M059J (cell line): Measurements from ENCODE around the gene LGALS1. TPM values are rescaled to one million over a fixed set of nuclear protein-coding genes. Genes with fewer than 3 reads are reported as not detected.

Source experiments
- DNase-seq: peaks from one replicate; pipeline ENCODE4 v3.0.0-alpha.2; 2012; ENCODE audit warnings: low read depth
- total RNA-seq: library from RNA; depleted of rRNA; stranded (reverse); fragments of >200 nt; shearing (Covaris generic); gene quantifications from 2 replicates; pipeline ENCODE4 v1.2.3, GENCODE V29; 2014; rRNA removed

Gene LGALS1
- total RNA-seq: 2,501 and 2,563 TPM in 2 replicates

DNA sequence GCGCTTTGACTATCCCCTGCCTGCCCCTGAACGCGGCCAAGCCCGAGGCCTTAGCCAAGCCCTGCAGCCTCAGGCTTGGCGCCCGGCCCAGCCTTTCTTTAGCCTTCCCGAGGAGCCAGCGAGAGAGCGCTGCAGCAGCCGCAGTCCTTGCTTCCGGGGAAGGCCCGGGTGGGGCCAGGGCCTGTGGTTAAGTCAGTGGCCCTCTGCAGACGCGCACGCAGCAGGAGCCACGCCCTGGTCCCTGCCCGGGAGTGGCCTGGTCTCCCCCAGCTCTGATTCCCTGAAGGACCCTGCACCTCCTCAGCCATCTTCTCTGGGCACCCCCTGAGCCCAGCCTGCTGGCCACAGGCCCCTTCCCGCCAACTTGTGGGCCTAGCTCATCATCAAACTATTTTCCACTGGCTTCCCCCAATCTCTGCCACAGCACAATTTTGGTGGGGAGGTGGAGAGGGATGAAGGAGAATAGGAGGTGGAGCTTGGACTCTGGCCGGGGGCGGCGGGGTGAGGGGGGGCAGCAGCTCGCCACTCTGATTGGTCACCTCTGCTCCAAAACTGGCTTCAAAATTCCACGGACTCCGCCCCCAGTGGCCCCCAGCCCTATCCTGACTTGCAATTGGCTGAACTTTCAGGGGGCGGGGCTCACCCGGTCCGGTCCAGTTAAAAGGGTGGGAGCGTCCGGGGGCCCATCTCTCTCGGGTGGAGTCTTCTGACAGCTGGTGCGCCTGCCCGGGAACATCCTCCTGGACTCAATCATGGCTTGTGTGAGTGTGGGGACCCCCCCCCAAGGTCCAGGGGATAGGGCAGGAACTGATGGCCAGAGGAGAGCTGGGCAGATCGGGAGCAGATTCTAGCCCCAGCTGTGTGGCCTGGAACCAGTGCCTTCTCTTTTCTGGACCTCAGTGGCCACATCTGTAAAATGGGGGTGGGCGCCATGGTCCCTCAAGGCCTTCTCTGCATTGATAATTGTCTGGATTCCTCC is at the start of gene LGALS1:
LGALS1 (plus strand) TSS at position 686 of the 979 bp plus-strand sequence; CDS start at position 753, 67 bp downstream.
- DNase-seq: peak; percentile 93

DNA sequence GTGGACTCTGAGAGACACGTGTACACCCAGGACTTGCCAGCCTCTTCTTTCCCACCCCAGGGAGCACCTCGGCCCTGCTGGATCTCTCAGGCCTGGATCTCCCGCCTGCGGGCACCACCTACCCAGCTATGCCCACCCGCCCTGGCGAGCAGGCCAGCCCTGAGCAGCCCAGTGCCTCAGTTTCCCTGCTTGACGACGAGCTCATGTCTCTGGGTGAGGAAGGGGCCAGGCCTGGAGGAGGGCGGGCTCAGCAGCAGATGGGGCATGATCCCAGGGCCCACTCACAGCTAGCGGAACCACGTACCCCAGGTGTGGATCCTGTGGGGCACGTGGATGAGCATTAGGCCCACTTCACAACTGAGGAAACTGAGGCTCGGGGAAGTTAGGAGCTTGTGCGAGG is 49.7 kb upstream of the LGALS1 start:
- DNase-seq: no peak

DNA sequence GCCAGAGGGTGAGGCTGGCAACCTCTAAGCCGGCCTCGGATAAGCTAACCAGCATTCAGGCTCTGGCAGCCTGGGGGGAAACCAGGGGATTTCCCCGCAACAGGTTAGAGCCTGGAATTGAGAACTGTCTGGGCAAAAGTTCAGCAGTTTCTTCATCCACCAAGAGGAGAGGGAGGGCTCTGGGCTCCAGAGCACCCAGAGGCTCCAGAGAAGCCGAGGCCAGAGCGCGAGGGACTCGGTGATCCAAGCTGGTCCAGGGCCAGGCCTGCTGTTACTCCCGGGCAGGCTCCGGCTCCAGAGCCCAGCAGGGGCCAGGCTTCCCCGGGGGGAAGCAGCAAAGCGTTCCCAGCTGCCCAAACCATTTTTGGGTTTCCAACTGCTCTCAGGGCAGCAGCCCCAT is 49.3 kb upstream of the LGALS1 start:
- DNase-seq: no peak

DNA sequence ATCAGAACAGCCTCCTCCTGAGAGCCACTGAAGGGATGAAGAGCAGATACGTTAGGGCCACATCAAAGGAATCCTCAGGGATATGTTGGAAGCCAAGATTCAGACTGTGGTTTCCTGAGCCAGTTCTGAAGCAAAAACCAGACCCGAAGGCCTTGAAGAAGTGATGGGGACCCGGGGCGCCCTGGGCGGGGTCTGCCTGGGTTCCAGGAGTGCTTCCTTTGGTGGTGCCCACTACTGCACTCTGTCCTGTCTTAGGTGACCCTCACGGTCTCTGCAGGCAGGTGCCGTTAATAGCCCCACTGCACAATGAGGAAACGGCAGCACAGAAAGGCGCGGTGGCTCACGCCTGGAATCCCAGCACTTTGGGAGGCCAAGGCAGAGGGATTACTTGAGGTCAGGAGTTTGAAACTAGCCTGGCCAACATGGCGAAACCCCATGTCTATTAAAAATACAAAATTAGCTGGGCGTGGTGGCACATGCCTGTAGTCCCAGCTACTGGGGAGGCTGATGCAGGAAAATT is 48.8 kb upstream of the LGALS1 start:
- no peak for DNase-seq

DNA sequence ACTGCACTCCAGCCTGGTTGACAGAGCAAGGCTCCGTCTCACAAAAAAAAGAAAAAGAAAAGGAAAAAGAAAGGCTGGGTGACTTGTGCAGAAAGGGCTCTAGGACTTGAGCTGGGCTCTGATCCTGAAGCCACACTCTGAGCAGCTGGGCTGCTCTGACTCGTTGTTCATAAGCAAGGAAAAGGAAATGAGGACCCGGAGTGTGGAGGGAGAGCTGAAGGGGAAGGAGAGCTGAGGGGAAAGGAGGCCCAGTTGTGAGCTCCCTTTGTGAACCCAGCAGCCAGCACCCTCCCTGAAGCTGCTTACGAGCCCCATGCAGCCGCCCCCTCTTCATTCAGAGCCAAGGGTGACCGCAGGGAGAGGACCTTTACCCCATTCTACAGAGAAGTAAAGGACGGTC is 48.3 kb upstream of the LGALS1 start:
- no peak for DNase-seq

DNA sequence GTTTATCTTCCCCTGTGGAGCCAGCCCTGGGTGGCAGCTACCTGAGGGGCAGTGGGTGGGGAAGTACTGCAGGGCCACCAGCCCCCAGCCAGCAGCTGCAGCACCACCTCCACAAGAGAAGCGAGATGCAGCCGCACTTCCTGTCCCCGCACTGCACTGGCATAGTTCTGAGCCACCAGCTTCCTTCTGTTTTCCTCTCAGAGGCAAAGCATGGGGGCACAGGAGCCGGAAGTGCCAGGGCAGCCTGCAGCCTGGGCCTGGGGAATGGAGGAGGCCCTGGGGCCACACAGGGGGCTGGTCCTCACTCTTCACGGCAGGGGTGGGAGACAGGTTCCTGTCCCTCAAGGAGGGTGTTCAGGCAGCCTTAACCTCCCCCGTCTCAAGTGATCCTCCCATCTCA is 47.9 kb upstream of the LGALS1 start:
- DNase-seq: no peak

DNA sequence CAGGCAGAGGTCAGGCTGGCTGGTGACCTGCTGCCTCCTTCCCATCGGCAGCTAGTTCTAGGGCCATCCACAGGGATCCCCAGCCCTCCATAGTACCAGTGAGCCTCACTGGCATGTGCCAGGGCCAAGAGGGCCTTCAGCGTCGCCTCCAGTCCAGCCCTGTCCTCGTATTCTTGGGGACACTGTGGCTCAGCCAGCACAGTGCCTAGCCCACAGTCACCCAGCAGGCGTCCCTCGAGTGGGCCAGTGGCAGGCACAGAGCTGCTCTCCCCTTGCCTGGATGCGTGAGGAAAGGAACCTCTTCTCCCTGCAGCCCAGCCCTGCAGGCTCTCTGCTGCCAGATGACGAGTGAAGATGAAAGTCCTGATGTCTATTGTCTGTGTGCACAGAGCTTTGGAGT is 46.6 kb upstream of the LGALS1 start:
- DNase-seq: no peak

DNA sequence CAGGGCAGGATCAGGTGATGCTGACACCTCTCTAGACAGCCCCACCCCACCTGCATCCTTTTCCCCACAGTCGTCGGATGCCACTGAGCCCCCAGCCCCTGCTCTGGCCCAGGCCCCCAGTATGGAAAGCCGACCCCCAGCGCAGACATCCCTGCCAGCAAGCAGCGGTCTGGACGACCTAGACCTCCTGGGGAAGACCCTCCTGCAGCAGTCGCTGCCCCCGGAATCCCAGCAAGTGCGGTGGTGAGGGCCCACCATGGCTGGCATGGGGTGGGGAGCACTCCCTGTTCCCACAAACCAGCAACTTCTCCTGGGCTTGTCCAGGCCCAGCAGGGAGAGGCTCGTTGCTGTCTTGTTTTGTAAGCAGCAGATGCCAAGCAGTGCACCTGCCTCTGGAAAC is 45.5 kb upstream of the LGALS1 start:
- DNase-seq: no peak

DNA sequence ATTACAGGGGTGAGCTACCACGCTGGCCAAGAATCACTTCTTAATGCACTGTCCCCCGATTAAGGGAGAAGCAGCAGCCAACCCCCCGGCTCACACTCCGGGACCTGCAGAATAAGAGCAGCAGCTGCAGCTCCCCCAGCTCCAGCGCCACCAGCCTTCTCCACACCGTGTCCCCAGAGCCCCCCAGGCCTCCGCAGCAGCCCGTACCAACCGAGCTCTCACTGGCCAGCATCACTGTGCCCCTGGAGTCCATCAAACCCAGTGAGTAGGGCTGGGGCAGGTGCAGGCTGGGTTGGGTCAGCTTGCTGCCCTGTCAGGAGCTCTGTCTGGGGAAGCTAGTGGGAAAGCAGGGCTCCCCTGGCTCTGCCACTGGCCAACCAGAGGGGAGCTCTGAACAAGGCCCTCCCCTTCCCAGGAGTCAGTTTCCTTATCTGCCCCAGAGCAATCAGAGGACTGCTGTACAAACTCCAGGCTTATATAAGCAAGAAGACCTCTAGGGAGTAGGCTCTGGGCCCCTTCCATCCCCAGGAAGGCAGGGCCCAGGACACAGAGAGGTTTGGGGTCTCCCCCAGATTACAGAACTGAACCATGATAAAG is 44.5 kb upstream of the LGALS1 start:
- no peak for DNase-seq

DNA sequence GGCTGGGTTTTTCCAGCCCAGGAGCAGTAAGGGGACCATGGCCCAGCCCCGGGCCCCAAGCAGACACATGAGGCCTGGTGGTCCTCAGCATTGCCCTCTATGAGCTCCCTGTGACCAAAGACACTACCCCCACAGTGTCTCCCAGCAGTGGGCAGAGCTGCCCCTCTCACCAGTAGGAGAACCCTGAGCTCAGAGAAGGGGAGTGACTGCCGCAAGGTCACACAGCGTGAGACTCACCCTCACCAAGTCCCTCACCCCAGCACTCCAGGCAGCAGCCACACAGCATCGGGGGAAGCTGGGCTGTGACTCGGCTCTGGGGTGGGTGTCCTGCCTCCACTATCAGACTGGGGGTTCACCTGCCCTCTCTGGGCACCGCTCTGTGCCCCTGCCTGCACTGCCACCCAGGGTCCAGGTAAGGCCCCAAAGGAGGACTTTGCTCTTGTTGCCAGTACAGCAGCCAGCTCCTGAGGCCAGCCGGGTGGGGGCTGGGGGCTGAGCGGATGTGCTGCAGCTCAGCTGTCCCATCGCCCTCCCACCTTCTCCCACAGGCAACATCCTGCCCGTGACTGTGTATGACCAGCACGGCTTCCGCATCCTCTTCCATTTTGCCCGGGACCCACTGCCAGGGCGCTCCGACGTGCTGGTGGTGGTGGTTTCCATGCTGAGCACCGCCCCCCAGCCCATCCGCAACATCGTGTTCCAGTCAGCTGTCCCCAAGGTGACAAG is 43.8 kb upstream of the LGALS1 start:
- DNase-seq: no peak

DNA sequence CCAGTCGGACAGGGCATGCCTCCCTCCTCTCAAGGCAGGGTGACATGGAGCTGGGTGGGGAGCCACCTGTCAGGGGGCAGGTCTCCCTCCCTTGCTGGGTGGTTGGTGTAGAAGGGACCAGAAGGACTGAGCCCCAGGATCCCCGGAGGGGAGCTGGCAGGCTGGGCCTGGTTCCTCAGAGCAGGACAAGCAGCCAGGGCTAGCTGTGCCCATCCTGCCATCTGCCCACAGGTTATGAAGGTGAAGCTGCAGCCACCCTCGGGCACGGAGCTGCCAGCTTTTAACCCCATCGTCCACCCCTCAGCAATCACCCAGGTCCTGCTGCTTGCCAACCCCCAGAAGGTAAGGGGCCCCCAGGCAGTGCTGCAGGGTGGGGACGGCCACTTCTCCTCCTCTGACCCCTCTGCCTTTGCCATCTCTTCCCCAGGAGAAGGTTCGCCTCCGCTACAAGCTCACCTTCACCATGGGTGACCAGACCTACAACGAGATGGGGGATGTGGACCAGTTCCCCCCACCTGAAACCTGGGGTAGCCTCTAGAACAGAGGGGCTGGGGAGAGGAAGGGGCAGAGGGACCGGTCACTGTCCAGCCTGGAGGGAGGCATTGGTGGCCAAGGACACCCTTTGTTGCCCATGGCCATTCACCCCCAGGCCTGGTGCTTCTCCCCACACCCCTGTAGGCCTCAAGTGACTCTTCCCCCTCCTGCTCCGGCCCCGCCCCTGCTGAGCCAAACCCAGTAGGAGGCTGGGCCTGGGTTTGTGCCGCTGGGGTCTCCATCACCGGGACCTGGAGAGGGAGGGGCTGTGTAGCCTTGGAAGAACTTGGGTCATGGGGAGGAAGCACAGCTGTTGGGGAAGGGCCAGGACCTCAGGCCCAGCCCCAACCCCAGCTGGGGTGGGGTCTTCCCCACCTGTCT is 43.0 kb upstream of the LGALS1 start:
- no peak for DNase-seq

DNA sequence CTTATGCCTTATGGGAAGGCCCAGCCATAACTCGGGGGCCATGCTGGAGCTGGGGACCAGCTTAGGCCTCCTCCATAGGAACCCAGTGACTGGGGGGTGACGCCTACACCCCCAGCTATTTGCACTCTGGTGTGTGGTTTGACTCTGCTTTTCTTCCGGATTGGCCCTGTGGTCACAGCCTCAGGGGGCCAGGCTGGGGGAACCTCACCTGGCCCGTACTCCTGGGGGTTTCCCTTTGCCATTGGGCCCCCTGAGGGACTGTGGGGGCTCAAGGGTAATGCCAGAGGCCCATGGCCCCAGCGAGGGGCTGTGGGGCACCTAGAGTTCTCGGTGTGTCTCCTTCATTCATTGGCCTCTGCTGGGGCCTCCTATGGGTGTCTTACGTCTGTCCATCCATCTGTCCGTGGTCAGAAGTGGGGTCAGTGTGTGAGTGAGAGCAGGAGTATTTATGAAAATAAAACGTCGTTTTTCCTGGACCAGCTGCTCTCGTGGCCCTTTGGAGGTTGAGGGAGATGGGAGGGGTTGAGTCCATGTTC is 42.3 kb upstream of the LGALS1 start:
- no peak for DNase-seq

DNA sequence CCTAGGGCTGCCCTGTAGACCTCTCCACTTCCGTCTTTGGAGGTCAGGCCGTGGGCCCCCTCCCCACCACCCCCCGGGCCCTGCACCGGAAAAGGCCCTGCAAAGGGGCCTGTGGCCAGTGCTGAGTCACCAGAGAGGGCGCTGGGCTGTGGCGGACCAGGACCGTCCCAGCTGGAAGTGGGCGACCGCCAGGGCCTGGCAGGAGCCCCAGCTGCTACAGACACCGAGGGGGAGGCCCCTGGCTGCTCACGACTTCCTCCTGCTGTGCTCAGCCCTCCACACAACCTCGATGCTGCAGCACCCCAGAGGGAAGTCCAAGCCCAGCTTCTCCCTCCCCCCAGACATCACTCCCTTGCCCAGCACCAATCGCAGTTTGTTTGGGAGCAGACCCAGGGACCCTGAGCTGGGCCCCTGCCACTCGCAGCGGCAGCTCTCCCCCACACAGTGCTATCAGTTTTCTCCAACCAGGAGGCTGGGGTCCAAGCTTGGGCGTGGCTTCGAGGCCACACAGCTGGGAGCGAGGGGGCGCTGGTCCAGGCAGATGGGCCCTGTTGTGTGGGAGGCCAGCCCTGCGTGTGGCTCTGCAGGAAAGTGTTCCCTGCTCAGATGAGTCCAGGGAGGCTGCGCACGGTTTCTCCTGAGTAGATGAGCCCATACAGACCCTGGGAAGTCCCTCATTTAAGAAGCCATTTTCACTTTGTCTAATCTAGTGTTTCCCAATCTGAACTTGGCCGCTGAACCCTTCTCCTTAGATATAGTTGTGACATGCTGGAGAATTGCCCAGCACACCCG is 41.6 kb upstream of the LGALS1 start:
- DNase-seq: peak; percentile 81

DNA sequence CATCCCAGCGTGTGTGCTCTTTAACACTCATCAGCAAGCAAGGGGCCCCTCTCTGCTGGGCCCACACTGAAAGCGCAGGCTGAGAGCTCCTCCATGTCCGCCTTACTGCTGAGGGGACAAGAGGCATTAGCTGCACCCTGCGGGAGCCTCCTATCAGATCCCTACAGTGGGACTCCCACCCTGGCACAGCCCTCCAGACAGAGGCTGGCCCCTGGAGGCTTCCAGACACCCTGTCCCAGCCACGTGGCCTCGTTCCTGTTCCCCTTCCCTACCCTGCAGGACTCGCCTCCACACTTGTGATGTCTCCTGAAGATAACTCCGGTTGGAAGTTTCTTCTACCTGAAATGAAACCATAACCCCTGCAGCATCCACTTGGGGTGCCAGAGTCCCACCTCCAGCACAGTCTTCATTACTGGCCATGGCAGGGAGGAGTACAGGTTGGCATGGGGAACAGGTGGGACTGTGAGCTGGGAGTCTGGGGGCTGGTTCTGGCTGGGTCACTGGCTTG is 41.0 kb upstream of the LGALS1 start:
- peak; percentile 14 for DNase-seq

DNA sequence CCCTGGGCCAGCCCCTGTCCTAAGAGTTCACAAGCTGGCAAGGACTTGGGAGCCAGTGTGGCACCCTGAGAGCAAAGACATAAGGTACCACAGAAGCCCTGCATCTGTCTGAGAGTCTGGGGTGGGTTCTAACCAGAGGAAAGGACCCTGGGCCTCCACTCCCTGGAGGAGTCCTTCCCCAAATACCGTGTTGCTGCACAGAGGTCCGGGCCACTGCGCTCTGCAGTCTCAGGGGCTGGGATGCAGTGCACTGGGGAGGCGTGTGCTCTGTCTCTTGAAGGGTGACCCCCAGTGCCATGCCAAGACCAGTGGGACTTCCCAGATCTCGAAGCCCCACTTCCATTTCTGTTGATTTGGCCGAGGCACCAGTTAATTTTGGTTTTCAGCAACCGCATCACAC is 40.3 kb upstream of the LGALS1 start:
- no peak for DNase-seq

DNA sequence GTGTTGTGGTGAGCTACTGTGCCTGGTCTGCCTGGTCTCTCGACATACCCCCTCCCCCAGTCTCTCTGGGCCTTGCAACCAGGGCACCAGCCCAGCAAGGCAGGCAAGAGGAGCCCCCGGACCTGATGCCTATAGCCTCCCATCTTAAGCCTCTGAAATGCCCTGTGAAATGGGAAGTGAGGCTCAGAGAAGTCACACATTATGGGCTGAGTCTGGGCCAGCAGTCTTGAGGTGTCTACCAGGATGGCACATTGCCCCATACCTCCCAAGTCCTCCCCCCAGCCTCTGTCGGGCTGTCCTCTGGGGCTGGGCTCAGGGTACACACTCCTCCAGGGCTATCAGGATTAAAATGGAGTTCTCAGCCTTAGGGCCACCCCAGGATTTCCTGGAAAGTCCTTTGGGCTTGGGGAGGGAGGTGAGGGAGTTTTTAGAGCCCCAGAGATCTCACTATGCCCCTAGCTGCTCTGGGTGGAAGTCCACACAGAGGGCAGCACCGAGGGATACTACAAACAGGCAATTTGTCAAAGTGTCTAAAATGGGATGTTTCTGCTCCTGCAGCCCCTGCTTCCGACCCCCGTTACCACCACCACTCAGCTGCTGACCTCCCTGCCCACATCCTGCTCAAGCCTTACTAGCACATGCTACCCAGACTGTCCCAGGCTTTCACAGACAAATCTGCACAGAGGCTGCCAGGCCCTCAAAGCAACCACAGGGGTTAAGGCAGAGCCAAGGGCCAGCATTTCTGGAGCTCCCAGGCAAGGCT is 39.1 kb upstream of the LGALS1 start:
- peak; percentile 83 for DNase-seq

DNA sequence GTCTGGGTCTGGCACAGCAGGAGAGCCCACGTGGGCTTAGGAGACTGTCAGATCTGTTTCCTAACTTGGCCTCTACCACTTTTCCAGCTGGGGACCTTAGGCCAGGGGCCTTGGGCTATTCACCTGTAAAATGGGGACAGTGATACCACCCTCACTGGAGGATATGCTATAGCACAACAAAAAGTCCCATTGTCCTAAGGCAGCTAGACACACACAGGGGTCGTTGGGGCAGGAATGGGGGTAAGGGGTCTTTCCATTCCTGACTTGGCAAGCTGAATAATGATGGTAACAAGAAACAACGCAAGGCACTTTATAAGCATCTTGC is 38.5 kb upstream of the LGALS1 start:
- no peak for DNase-seq

DNA sequence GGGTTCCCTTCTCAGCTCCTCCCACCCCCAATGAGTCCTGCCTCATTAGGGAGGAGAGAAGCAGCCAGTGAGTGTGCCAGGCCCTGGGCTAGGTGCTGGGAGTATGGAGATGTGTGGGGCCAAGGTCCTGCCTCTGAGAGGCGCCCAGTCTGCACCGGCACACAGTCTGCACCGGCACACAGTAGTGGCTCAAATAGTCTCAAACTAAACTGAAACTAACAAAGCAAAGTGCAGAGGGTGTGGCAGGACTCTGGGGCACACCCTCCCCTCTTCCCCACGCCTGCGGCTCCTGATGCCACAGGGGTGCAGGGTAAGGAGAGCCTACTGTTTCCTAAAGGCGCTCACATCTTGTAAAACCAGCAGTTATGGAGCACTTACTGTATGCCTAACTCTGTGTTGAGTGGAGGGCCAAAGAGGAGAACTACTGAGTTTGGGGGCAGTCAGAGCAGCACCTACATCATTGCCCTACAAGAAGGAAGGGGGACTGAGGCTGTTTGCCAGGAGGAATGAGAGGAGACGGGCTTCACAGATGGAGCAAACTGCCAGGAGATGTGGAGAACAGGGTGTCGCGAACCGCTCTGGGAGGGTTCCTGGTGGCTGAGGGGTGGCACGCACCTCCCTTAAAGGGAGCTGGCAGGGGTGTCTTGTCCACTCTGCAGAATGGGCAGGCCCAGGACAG is 36.9 kb upstream of the LGALS1 start:
- DNase-seq: no peak
